ENCODE data around the gene RNF14.
A peak's percentile ranks its signal among the peaks of the same experiment; 100 is the strongest.

The RNF14 gene

DNA sequence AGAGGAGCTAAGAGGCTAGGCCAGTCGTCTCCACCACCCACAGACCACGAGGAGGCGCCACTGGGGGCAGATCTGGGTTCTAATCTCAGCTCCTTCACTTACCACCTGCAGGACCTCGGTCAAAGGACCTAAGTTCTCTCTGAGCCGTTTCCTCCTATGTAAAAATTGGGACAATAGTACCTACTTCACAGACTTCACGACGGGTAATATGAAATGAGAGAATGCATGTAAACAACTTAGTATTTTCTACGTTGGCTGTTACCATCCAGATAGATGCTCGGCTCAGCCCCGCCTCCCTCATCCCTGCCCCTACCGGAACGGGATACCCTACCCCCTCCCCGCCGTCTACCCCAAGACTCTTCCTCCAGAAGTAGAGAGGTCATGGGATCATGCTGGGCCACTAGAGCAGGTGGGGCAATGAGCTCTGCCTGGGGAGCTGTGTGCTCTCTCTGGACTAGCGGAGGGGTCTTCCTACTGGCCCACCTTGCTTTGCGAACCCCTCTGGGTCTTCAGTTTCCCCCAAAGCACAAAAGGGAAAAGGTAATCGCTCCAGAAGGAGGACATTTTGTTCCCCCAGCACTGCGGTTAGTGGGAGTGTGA is 43.4 kb downstream of the RNF14 start:
- TF ChIP-seq TOX (CRISPR knock-in tag; IDR thresholded peaks at IDR 0.05; ENCODE audit: borderline replicate concordance): no peak
- no peak for TF ChIP-seq ZNF565 (CRISPR knock-in tag; conservative IDR thresholded peaks at IDR 0.05; ENCODE audit: low read depth)
- TF ChIP-seq, protein P1, sequence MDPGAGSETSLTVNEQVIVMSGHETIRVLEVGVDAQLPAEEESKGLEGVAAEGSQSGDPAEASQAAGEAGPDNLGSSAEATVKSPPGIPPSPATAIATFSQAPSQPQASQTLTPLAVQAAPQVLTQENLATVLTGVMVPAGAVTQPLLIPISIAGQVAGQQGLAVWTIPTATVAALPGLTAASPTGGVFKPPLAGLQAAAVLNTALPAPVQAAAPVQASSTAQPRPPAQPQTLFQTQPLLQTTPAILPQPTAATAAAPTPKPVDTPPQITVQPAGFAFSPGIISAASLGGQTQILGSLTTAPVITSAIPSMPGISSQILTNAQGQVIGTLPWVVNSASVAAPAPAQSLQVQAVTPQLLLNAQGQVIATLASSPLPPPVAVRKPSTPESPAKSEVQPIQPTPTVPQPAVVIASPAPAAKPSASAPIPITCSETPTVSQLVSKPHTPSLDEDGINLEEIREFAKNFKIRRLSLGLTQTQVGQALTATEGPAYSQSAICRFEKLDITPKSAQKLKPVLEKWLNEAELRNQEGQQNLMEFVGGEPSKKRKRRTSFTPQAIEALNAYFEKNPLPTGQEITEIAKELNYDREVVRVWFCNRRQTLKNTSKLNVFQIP (CRISPR knock-in tag; IDR thresholded peaks at IDR 0.05; ENCODE audit: borderline replicate concordance, low read depth): no peak
- no peak for TF ChIP-seq CSDC2 (CRISPR knock-in tag; IDR thresholded peaks at IDR 0.05)
- no peak for TF ChIP-seq ZFP30 (CRISPR knock-in tag; IDR thresholded peaks at IDR 0.05)
- TF ChIP-seq BACH2 (CRISPR knock-in tag; IDR thresholded peaks at IDR 0.05; ENCODE audit: borderline replicate concordance): no peak
- no peak for TF ChIP-seq ARNTL (CRISPR knock-in tag; IDR thresholded peaks at IDR 0.05; ENCODE audit: borderline replicate concordance, low read depth)
- TF ChIP-seq ISL1 (CRISPR knock-in tag; IDR thresholded peaks at IDR 0.05): no peak
- no peak for TF ChIP-seq GLIS3 (CRISPR knock-in tag; IDR thresholded peaks at IDR 0.05)
- TF ChIP-seq PPARA (CRISPR knock-in tag; IDR thresholded peaks at IDR 0.05; ENCODE audit: borderline replicate concordance): no peak
- TF ChIP-seq ZC3H10 (CRISPR knock-in tag; IDR thresholded peaks at IDR 0.05): no peak
- TF ChIP-seq ZNF8 (CRISPR knock-in tag; IDR thresholded peaks at IDR 0.05): no peak
- TF ChIP-seq OSR1 (CRISPR knock-in tag; IDR thresholded peaks at IDR 0.05): no peak
- no peak for TF ChIP-seq ESRRG (CRISPR knock-in tag; IDR thresholded peaks at IDR 0.05)
- no peak for TF ChIP-seq RARB (CRISPR knock-in tag; IDR thresholded peaks at IDR 0.05)
- TF ChIP-seq, protein P2, sequence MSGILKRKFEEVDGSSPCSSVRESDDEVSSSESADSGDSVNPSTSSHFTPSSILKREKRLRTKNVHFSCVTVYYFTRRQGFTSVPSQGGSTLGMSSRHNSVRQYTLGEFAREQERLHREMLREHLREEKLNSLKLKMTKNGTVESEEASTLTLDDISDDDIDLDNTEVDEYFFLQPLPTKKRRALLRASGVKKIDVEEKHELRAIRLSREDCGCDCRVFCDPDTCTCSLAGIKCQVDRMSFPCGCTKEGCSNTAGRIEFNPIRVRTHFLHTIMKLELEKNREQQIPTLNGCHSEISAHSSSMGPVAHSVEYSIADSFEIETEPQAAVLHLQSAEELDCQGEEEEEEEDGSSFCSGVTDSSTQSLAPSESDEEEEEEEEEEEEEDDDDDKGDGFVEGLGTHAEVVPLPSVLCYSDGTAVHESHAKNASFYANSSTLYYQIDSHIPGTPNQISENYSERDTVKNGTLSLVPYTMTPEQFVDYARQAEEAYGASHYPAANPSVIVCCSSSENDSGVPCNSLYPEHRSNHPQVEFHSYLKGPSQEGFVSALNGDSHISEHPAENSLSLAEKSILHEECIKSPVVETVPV (CRISPR knock-in tag; IDR thresholded peaks at IDR 0.05): no peak
- TF ChIP-seq, protein P3, sequence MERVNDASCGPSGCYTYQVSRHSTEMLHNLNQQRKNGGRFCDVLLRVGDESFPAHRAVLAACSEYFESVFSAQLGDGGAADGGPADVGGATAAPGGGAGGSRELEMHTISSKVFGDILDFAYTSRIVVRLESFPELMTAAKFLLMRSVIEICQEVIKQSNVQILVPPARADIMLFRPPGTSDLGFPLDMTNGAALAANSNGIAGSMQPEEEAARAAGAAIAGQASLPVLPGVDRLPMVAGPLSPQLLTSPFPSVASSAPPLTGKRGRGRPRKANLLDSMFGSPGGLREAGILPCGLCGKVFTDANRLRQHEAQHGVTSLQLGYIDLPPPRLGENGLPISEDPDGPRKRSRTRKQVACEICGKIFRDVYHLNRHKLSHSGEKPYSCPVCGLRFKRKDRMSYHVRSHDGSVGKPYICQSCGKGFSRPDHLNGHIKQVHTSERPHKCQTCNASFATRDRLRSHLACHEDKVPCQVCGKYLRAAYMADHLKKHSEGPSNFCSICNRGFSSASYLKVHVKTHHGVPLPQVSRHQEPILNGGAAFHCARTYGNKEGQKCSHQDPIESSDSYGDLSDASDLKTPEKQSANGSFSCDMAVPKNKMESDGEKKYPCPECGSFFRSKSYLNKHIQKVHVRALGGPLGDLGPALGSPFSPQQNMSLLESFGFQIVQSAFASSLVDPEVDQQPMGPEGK (CRISPR knock-in tag; IDR thresholded peaks at IDR 0.05; ENCODE audit: borderline replicate concordance): no peak
- ATAC-seq: peak; percentile 40

GRCh38 chr5:142012792-142013388 is 44.0 kb downstream of the RNF14 start, which contains the start of gene GNPDA1:
Gene GNPDA1, minus strand, starts transcription at chr5:142013027. Its CDS starts 992 bp downstream, at chr5:142012035.
- peak; percentile 78 for ATAC-seq
- 0 out of 2 replicates have a peak, but pooled peaks have one; percentile 44 for TF ChIP-seq PPARA (CRISPR knock-in tag; IDR thresholded peaks at IDR 0.05; ENCODE audit: borderline replicate concordance)
- TF ChIP-seq BACH2 (CRISPR knock-in tag; IDR thresholded peaks at IDR 0.05; ENCODE audit: borderline replicate concordance): no peak
- no peak for TF ChIP-seq OSR1 (CRISPR knock-in tag; IDR thresholded peaks at IDR 0.05)
- TF ChIP-seq, protein P4, sequence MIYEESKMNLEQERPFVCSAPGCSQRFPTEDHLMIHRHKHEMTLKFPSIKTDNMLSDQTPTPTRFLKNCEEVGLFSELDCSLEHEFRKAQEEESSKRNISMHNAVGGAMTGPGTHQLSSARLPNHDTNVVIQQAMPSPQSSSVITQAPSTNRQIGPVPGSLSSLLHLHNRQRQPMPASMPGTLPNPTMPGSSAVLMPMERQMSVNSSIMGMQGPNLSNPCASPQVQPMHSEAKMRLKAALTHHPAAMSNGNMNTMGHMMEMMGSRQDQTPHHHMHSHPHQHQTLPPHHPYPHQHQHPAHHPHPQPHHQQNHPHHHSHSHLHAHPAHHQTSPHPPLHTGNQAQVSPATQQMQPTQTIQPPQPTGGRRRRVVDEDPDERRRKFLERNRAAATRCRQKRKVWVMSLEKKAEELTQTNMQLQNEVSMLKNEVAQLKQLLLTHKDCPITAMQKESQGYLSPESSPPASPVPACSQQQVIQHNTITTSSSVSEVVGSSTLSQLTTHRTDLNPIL (CRISPR knock-in tag; IDR thresholded peaks at IDR 0.05; ENCODE audit: low read depth): no peak
- no peak for TF ChIP-seq ZNF70 (CRISPR knock-in tag; IDR thresholded peaks at IDR 0.05)
- no peak for TF ChIP-seq ZNF8 (CRISPR knock-in tag; IDR thresholded peaks at IDR 0.05)
- peak; percentile 93 for TF ChIP-seq ARNTL (CRISPR knock-in tag; IDR thresholded peaks at IDR 0.05; ENCODE audit: borderline replicate concordance, low read depth)
- no peak for TF ChIP-seq CSDC2 (CRISPR knock-in tag; IDR thresholded peaks at IDR 0.05)
- no peak for TF ChIP-seq TCF4 (CRISPR knock-in tag; IDR thresholded peaks at IDR 0.05; ENCODE audit: borderline replicate concordance)
- TF ChIP-seq, protein P3 (CRISPR knock-in tag; IDR thresholded peaks at IDR 0.05; ENCODE audit: borderline replicate concordance): 0 out of 2 replicates have a peak, but pooled peaks have one; percentile 36
- TF ChIP-seq TOX (CRISPR knock-in tag; IDR thresholded peaks at IDR 0.05; ENCODE audit: borderline replicate concordance): no peak
- TF ChIP-seq, protein P1 (CRISPR knock-in tag; IDR thresholded peaks at IDR 0.05; ENCODE audit: borderline replicate concordance, low read depth): no peak
- 0 out of 2 replicates have a peak, but pooled peaks have one; percentile 45 for TF ChIP-seq ZC3H10 (CRISPR knock-in tag; IDR thresholded peaks at IDR 0.05)
- TF ChIP-seq SNAI2 (CRISPR knock-in tag; IDR thresholded peaks at IDR 0.05): no peak
- TF ChIP-seq ZFP30 (CRISPR knock-in tag; IDR thresholded peaks at IDR 0.05): no peak
- TF ChIP-seq ZFP3 (CRISPR knock-in tag; IDR thresholded peaks at IDR 0.05): no peak
- TF ChIP-seq ESRRG (CRISPR knock-in tag; IDR thresholded peaks at IDR 0.05): no peak
- TF ChIP-seq ISL1 (CRISPR knock-in tag; IDR thresholded peaks at IDR 0.05): no peak
- no peak for TF ChIP-seq GLIS3 (CRISPR knock-in tag; IDR thresholded peaks at IDR 0.05)
- TF ChIP-seq TSHZ2 (CRISPR knock-in tag; IDR thresholded peaks at IDR 0.05): no peak
- no peak for TF ChIP-seq RARB (CRISPR knock-in tag; IDR thresholded peaks at IDR 0.05)
